GM19351 (cell line): ENCODE results near the gene ZNF185.

ENCODE experiments used
- ATAC-seq: cut with Tn5 transposase; IDR thresholded peaks from one replicate; pipeline ENCODE4 v1.9.1; 2021; ENCODE audit warnings: mild to moderate bottlenecking, moderate library complexity; ENCODE audit not compliant: unreplicated experiment

The ZNF185 gene

DNA sequence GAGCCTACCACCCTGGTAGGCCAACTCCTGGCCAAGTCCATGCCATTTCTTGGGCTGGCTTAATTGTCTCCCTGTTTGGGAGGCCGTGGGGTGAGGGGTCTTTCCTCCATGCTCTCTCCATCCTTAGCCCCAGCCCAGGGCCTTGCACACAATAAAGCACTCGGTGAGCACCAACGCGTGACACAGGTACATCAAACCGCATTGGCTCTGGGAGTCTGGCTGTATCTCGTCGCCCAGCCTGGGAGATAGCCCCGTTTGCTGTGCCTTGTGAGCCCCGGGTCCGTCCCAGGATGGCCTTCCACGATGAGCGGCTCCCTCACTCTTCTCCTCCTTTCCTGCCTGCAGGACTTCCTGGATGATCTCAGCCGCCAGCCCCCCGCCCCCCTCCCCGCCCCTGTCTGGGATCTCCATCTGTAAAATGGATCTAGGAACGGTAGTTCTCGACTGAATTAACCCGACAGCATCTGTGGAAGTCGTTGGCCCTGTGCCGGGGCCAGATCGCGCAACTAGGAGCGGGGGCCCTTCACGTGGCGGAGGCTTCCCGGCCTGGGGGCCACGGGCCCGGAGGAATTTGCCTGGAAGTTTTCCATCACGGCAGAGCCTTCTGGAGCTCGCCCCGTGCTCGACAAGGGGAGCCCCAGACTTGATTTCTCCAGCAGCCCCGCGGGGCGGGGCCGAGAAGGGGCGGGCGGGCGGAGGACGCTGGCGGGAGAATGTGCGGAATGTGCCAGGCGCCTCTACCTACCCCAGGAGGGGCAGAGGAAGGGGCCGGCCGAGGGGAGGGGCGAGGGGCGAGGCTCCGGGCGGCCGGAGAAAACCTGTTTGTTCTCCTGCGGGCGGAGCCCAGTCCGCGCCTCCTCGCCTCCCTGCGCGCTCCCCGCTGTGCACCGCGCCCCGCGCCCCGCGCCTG, at the start of gene ZNF185:
ZNF185 (plus strand) TSS at position 846 of the 910 bp plus-strand sequence. CDS start 16,423 bp downstream, outside the sequence.
- no peak for ATAC-seq

GRCh38 chrX:152850465-152850864, 47.4 kb upstream of the ZNF185 start:
- ATAC-seq: no peak

DNA sequence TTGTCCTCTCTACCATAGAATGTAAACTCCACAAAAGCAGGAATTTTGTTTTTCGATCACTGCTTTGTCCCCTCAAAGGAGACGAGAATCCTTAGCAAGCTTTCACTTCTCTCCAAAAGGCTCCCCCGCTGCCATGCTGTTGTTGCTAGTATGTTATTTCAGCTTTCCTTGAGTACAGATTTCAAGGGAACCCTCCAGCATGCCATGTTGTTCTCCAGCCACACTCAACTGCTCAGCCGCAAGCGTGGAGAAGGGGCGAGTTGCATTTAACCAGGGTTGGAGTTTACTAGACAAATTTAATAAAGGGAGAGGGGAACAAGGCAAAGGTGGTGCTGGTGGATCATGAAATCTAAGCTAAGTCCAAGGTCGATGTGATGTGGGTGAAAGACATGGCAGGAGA, 43.9 kb upstream of the ZNF185 start:
- no peak for ATAC-seq

- no peak for ATAC-seq
Observed at GRCh38 chrX:152861116-152861515, 36.8 kb upstream of the ZNF185 start.

DNA sequence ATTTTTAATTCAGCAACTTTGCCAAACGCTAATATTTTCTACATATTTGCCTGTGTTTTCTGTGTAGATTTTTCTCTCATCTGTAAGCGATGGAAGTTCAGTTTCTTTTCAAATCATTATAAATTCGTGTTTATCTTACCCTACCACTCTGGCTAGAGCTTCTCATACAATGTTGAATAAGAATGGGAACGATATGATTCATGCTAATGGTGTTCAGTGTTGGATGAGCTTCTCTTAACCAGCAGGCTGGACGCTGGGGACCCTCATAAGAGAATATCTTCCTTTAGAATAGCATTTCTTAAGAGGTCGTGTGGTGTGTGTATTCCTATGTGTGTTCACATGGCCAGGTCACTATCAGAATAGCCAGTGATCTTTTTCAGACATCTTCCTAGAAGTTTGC, 36.0 kb upstream of the ZNF185 start:
- no peak for ATAC-seq

DNA sequence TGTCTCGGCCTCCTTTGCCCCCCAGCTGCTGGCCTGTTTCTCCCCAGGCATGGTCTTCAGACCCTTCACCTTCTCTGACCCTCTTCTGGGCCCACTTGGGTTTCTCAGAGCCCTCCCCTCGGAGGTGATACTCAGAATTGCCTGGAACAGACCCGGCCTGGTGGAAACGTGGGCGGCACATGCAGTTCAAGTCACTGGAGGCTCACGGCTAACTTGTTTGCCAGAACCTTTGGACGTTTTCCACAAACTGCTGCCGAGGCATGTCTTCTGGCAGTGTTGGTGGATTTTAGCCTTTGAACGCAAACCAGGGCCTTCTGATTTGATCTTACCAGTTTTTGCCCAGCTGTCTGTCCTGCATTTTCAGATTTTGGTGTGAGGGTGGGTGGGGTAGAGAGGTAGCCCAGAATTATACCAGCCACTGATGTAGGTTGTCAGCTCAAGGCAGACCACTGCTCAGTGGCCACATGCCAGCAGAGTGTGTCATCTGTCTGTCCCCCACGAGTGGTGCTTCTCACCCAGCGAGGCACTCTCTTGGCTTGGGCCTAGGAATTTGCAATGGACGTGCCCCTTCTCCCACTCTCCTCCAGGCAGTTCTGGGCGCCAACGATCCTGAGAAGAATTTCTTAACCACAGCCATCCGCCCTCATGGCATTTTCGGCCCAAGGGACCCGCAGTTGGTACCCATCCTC, 32.5 kb upstream of the ZNF185 start:
- ATAC-seq: no peak

DNA sequence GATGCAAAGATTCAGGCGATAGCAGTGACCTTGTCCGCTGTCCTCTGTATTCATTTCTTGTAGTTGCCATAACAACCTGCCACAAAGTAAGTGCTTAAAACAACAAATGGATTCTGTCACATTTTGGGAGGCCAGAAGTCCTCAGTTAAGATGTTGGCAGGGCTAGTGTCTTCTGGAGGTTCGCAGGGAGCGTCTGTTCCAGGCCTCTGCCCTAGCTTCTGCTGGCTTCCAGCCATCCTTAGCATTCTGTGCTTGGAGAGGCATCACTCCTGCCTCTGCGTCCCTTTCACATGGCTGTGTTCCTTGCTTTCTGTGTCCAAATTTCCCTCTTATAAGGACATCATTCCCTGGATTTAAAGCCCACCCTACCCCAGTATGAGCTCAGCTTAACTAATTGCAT, 31.5 kb upstream of the ZNF185 start:
- ATAC-seq: no peak

DNA sequence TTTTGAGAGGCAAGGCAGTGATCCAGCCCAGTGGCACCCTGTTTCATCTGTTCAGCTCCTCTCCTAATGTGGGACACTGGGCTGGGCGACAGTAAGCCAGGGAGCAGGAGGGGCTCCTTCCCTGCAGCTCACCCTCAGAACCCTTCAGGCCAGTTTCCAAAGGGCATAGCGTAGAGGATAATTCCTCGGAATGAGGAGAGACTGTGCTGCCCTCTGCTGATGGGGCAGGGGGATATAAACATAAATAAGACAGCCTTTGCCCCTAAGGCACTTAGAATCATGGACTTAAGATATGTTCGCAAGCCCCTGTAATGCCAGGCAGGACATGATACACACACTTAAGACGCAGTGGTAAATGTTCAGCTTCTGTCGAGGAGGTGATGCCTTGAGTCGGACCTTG, 27.9 kb upstream of the ZNF185 start:
- ATAC-seq: no peak

DNA sequence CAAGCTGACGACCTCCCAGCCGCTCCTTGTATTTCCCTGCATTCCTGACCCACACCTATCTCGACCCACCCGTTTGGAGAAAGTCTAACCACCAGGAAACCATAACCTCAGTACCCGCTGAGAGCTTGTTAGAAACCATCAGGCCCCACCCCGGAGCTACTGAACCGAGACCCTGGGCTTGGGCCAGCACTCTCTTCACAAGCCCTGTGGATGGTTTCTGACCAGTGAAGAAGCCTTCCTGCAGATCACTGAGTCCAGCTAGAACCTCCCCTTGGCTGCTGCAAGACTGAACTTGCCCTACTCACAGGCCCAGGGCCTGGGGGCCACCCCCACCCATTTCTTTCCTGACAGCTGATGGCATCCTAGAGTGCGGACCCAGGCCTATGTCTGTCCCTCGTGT, 26.6 kb upstream of the ZNF185 start:
- ATAC-seq: no peak

GRCh38 chrX:152872522-152872921, 25.3 kb upstream of the ZNF185 start:
- no peak for ATAC-seq

- ATAC-seq: no peak
Observed at GRCh38 chrX:152873361-152873760, 24.5 kb upstream of the ZNF185 start.

DNA sequence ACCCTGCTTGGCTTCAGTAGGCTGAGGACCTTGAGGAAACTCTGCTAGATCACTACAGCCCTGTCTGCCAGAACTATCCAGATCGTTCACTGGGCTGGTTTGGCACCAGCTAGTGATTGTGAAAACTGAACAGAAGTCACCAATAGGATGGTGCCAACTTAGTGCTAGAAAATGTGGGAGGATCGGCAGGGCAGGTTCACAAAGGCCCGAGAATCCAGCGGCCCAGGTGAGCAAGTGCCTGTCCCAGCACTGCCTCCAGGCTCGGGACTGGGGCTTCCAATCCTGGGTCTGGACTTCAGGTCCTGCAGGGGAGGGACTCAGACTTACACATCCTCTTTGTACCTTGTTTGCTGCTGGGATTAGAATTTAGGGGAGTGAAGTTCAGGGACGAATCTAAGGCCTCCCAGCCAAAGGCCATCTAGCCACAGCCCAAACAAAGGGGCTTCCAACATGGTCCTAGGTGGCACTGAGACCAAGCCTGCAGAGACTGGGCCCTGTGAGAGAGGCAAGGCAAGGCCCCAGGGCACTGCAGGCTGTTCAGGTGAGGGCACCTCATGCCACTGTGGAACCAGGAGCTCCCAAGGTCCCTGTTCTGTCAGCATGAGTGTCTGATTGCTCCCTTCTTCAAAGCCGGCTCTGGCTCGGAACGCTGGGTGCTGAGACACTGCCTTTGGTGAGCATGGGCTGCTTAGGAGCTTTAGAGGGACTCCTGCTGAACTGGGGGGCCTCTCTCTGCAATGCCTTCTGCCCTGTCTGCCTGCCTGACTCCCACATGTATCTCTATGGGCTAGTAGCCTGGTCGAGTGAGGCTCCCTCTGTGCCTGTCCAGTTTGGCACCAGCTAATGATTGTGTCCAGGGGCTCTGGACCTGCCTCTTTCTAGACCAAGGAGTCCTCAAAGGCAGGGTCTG, 20.7 kb upstream of the ZNF185 start:
- no peak for ATAC-seq

GRCh38 chrX:152878976-152879755, 18.7 kb upstream of the ZNF185 start:
- ATAC-seq: no peak

- no peak for ATAC-seq
Observed at GRCh38 chrX:152881289-152881688, 16.6 kb upstream of the ZNF185 start.

- no peak for ATAC-seq
Observed at GRCh38 chrX:152884171-152884570, 13.7 kb upstream of the ZNF185 start.

GRCh38 chrX:152886716-152887115, 11.2 kb upstream of the ZNF185 start:
- no peak for ATAC-seq

GRCh38 chrX:152892499-152892898, 5.4 kb upstream of the ZNF185 start:
- no peak for ATAC-seq

DNA sequence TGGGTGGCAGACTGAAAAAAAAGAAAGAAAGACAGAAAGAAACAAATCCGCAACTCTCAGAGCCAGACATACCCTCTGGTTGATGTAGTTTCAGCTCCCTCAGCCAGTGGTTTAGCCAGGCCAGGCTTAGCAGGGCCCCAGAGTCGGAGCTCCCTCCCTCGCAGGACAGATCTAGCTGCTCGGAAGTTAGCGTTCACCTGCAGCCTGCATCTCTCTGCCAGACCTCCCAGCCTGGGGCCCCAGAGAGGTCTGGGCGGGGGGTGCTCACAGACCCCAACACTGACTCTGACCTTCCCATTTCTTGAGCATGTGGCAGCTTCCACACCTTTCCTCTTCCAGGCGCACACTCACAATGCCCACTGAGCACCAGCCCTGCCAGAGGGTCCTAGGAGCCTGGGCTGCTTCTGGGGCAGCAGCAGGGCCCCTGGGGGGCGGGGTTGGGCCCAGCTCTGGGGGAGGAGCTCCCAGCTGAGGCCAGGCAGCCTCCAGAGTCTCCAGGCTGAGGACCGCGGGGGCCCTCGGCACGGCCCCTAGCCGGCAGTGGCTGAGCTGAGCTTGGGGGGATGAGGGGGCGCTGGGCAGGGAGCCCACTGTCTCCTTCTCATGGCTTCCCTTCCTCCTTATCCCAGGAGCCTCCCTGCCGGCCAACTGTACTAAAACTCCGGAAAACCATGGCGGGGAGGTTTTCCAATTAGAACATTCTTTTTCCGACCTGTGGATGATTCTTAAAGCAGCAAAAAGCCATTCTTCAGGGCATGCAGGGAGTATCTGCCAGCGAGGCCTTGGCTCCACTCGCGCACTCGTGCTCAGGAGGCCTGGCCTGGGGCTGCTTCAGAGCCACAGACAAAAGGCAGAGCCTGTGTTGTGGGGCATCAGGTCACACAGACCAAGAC, 4.6 kb upstream of the ZNF185 start:
- ATAC-seq: no peak

GRCh38 chrX:152893980-152894610, 3.8 kb upstream of the ZNF185 start:
- no peak for ATAC-seq
